ENCODE data around the gene RETSAT.

RETSAT gene

DNA sequence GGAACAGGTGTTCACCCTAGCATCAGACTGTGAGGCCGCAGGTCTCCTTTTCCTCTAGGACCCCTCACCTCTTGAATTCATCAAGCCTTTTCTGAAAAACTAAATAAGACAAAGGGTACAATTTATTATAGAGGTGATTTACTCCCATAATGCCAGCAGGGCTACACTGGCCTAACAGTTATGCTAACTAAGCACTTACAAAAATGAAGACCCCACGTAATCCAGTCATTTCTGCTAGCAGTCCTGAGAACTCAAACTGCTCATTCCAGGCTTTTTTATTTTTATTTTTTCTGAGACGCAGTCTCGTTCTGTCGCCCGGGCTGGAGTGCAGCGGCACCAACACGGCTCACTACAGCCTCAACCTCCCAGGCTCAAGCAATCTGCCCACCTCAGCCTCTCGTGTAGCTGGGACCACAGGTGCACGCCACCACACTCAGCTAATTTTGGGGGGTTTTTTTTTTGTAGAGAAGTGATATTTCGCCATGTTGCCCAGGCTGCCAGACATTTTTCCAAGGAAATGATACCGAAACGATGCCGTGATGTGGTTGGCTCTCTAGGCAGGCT, 41.7 kb upstream of the RETSAT start:
- Histone ChIP-seq H3K4me2 (ENCODE audit: low read length) (no peak overlapping the region), H3K27me3 (ENCODE audit: control insufficient read depth, low read length) (no peaks in the 10 kb centered on the region), H3K79me2 (ENCODE audit: control insufficient read depth, low read length) (no peaks in the 10 kb centered on the region), H3K9me3 (ENCODE audit: control insufficient read depth, insufficient read depth, low read length) (no peaks in the 10 kb centered on the region), H3F3A (ENCODE audit: control insufficient read depth, insufficient read depth) (no peaks in the 10 kb centered on the region), H3K27ac (ENCODE audit: low read depth, low read length) (no peak overlapping the region), H4K20me1 (ENCODE audit: control insufficient read depth, insufficient read depth, low read depth, low read length) (no peaks in the 10 kb centered on the region), H3K36me3 (ENCODE audit: control insufficient read depth, low read length) (no peaks in the 10 kb centered on the region), H3K9me2 (replicated peaks; ENCODE audit: control insufficient read depth, low read length) (no peaks in the 10 kb centered on the region), H3K4me1 (ENCODE audit: control insufficient read depth, low read length) (peaks cover 4% of the 10 kb centered on the region), H3K4me3 (ENCODE audit: low read length) (no peak overlapping the region)
- TF ChIP-seq, protein P1, sequence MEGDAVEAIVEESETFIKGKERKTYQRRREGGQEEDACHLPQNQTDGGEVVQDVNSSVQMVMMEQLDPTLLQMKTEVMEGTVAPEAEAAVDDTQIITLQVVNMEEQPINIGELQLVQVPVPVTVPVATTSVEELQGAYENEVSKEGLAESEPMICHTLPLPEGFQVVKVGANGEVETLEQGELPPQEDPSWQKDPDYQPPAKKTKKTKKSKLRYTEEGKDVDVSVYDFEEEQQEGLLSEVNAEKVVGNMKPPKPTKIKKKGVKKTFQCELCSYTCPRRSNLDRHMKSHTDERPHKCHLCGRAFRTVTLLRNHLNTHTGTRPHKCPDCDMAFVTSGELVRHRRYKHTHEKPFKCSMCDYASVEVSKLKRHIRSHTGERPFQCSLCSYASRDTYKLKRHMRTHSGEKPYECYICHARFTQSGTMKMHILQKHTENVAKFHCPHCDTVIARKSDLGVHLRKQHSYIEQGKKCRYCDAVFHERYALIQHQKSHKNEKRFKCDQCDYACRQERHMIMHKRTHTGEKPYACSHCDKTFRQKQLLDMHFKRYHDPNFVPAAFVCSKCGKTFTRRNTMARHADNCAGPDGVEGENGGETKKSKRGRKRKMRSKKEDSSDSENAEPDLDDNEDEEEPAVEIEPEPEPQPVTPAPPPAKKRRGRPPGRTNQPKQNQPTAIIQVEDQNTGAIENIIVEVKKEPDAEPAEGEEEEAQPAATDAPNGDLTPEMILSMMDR (IDR thresholded peaks at IDR 0.05; ENCODE audit: low read depth, low read length, poor library complexity, severe bottlenecking) = no peak
- no peak for TF ChIP-seq EZH2phosphoT487 (IDR thresholded peaks at IDR 0.05; ENCODE audit: borderline replicate concordance, low read length)

DNA sequence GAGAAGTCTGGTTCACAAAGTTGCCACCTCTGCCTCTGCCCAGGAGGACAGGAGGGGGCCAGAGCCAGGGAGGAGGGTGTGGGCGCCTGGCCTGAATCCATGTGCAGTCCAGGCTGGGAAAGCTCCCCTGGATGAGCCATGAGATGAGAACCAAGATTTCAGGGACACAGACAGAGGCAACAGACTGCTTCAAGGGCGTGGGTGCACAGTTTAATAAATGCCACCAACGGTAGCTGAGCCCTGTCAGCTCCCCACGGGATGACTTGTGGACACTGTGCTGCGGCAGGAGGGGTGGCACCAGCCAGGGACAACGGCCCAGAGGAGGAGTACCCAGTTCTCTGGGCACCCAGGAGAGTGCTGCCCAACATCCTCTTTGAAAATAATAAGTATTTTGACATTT, 40.6 kb upstream of the RETSAT start:
- Histone ChIP-seq H4K20me1 (ENCODE audit: control insufficient read depth, insufficient read depth, low read depth, low read length) (no peaks in the 10 kb centered on the region), H3K4me1 (ENCODE audit: control insufficient read depth, low read length) (peaks cover 4% of the 10 kb centered on the region), H3K27ac (ENCODE audit: low read depth, low read length) (no peak overlapping the region), H3K4me2 (ENCODE audit: low read length) (no peak overlapping the region), H3K27me3 (ENCODE audit: control insufficient read depth, low read length) (no peaks in the 10 kb centered on the region), H3K9me3 (ENCODE audit: control insufficient read depth, insufficient read depth, low read length) (no peaks in the 10 kb centered on the region), H3K9me2 (replicated peaks; ENCODE audit: control insufficient read depth, low read length) (no peaks in the 10 kb centered on the region), H3K36me3 (ENCODE audit: control insufficient read depth, low read length) (no peaks in the 10 kb centered on the region), H3K79me2 (ENCODE audit: control insufficient read depth, low read length) (no peaks in the 10 kb centered on the region), H3F3A (ENCODE audit: control insufficient read depth, insufficient read depth) (no peaks in the 10 kb centered on the region), H3K4me3 (ENCODE audit: low read length) (no peak overlapping the region)
- TF ChIP-seq, protein P1 (IDR thresholded peaks at IDR 0.05; ENCODE audit: low read depth, low read length, poor library complexity, severe bottlenecking) = no peak
- no peak for TF ChIP-seq EZH2phosphoT487 (IDR thresholded peaks at IDR 0.05; ENCODE audit: borderline replicate concordance, low read length)

DNA sequence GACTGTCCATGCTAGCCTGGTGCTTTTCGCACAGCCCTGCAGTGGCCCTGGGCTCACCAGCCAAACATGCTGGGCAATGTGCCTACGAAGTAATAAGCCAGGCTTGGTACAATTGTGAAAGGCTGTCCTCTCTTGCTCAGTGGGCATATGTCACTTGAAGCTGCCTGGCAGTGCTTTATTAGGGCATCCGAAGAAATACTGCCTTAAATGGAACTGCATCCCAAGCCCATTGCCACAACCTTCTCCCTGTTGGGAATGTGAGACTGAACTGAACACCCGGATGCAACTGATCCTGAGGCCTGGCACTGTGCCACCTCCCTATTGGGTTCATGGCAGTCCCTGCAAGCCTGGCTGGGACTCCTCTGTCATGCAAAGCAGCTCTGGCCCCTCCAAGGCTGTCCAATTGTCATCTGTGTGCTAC, 39.9 kb upstream of the RETSAT start:
- Histone ChIP-seq H3K36me3 (ENCODE audit: control insufficient read depth, low read length) (no peaks in the 10 kb centered on the region), H3K4me1 (ENCODE audit: control insufficient read depth, low read length) (peaks cover 4% of the 10 kb centered on the region), H3K9me2 (replicated peaks; ENCODE audit: control insufficient read depth, low read length) (no peaks in the 10 kb centered on the region), H3K27me3 (ENCODE audit: control insufficient read depth, low read length) (no peaks in the 10 kb centered on the region), H3K27ac (ENCODE audit: low read depth, low read length) (no peak overlapping the region), H4K20me1 (ENCODE audit: control insufficient read depth, insufficient read depth, low read depth, low read length) (no peaks in the 10 kb centered on the region), H3K9me3 (ENCODE audit: control insufficient read depth, insufficient read depth, low read length) (no peaks in the 10 kb centered on the region), H3F3A (ENCODE audit: control insufficient read depth, insufficient read depth) (no peaks in the 10 kb centered on the region), H3K4me2 (ENCODE audit: low read length) (no peak overlapping the region), H3K4me3 (ENCODE audit: low read length) (no peak overlapping the region), H3K79me2 (ENCODE audit: control insufficient read depth, low read length) (no peaks in the 10 kb centered on the region)
- TF ChIP-seq, protein P1 (IDR thresholded peaks at IDR 0.05; ENCODE audit: low read depth, low read length, poor library complexity, severe bottlenecking) = no peak
- TF ChIP-seq EZH2phosphoT487 (IDR thresholded peaks at IDR 0.05; ENCODE audit: borderline replicate concordance, low read length) = no peak
